Glutamatergic neuron (in vitro differentiated cells): Measurements from ENCODE around the gene MALT1. TPM values are rescaled to one million over a fixed set of nuclear protein-coding genes. Genes with fewer than 3 reads are reported as not detected.

Source experiments
- DNase-seq: peaks from one replicate; pipeline ENCODE4 v3.0.0; 2022
- H3K27ac Mint-ChIP-seq: one replicate; pipeline ENCODE4 v1.8.0; 2020; ENCODE audit warnings: mild to moderate bottlenecking, mixed read lengths, inconsistent platforms; ENCODE audit not compliant: unreplicated experiment
- H3K27me3 Mint-ChIP-seq: one replicate; pipeline ENCODE4 v1.8.0; 2020; ENCODE audit warnings: mild to moderate bottlenecking, moderate library complexity, mixed read lengths, inconsistent platforms; ENCODE audit not compliant: unreplicated experiment
- H3K36me3 Mint-ChIP-seq: one replicate; pipeline ENCODE4 v1.8.0; 2020; ENCODE audit warnings: mild to moderate bottlenecking, mixed read lengths, inconsistent platforms; ENCODE audit not compliant: unreplicated experiment
- H3K4me1 Mint-ChIP-seq: one replicate; pipeline ENCODE4 v1.8.0; 2020; ENCODE audit warnings: mild to moderate bottlenecking, low read depth, mixed read lengths, inconsistent platforms; ENCODE audit not compliant: unreplicated experiment
- H3K4me3 Mint-ChIP-seq: one replicate; pipeline ENCODE4 v1.8.0; 2020; ENCODE audit warnings: mild to moderate bottlenecking, mixed read lengths, inconsistent platforms; ENCODE audit not compliant: unreplicated experiment
- H3K9me3 Mint-ChIP-seq: one replicate; pipeline ENCODE4 v1.8.0; 2020; ENCODE audit warnings: mild to moderate bottlenecking, moderate library complexity, mixed read lengths, inconsistent platforms; ENCODE audit not compliant: unreplicated experiment
- total RNA-seq: library from RNA; stranded (reverse); fragmentation: NEBNext Ultra II Directional; extraction: Animal tissue kit (Norgen Biotek cat#: 25700); gene quantifications from one replicate; pipeline ENCODE4 v1.2.1, GENCODE V29; 2021; ENCODE audit not compliant: unreplicated experiment
- TF ChIP-seq, protein P1 (sequence below): fragments of 200-600 bp; sonication (generic); IDR thresholded peaks from one replicate; pipeline ENCODE4 v1.5.0; 2021; ENCODE audit not compliant: partially characterized antibody, unreplicated experiment

MALT1 gene
- total RNA-seq, 1 donor from 2014 or later = 8.5 TPM

DNA sequence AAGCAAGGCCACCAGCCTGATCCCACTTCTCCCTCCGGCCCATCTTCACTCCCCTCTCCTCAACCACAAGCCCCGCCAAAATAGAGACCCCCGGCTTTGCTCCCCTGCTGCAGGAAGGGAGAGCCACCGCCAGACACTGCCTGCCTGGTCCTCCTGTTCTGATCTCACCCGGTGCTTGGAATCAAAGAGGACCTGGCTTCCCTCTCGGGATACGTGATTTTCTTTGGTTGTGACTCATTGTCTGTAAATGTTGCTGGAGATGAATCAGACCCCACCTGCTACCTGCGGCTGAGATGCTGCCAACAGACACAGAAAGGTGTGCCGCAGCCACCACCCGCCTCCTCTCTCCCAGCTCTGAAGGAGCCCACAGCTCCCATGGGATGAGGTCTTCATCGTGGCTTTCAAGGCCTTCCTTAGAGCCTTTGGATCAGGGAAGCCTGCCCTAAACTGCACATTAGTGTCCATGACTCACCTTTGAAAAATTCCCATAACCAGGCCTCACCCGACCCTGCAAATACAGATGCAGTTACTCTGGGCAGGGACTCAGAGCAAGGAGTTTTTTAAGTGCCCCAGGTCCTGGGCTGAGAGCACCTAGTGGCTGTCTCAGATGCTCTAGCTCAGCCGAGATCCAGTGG is 114.0 kb downstream of the MALT1 start:
- no peaks in the 10 kb centered on the region for H3K36me3 Mint-ChIP-seq
- peak overlapping the region; percentile 17 for H3K4me3 Mint-ChIP-seq
- H3K27ac Mint-ChIP-seq = peak overlapping the region; percentile 7
- no peaks in the 10 kb centered on the region for H3K27me3 Mint-ChIP-seq
- H3K4me1 Mint-ChIP-seq = peaks cover 22% of the 10 kb centered on the region
- H3K9me3 Mint-ChIP-seq = peaks cover 5% of the 10 kb centered on the region
- no peak for DNase-seq
- TF ChIP-seq, protein P1, sequence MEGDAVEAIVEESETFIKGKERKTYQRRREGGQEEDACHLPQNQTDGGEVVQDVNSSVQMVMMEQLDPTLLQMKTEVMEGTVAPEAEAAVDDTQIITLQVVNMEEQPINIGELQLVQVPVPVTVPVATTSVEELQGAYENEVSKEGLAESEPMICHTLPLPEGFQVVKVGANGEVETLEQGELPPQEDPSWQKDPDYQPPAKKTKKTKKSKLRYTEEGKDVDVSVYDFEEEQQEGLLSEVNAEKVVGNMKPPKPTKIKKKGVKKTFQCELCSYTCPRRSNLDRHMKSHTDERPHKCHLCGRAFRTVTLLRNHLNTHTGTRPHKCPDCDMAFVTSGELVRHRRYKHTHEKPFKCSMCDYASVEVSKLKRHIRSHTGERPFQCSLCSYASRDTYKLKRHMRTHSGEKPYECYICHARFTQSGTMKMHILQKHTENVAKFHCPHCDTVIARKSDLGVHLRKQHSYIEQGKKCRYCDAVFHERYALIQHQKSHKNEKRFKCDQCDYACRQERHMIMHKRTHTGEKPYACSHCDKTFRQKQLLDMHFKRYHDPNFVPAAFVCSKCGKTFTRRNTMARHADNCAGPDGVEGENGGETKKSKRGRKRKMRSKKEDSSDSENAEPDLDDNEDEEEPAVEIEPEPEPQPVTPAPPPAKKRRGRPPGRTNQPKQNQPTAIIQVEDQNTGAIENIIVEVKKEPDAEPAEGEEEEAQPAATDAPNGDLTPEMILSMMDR = no peak

DNA sequence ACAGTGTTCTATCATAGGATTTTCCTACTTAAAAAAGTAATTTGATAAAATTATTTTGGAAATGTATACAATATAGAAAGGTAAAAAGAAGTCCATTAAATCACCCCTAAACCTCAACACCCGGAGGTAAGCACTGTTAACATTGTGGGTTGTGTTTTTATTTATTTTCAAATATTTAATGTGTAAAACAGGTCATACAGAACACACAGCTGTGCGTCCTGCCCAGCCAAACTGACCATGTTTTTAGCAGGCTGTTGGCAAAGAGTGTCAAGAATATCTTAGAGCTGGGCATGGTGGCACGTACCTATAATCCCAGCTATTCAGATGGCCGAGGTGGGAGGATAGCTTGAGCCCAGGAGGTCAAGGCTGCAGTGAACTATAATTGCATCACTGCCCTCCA is 114.6 kb downstream of the MALT1 start:
- no peaks in the 10 kb centered on the region for H3K27me3 Mint-ChIP-seq
- no peaks in the 10 kb centered on the region for H3K36me3 Mint-ChIP-seq
- H3K4me3 Mint-ChIP-seq = no peak overlapping the region
- no peak overlapping the region for H3K27ac Mint-ChIP-seq
- no peak for DNase-seq
- peaks cover 22% of the 10 kb centered on the region for H3K4me1 Mint-ChIP-seq
- TF ChIP-seq, protein P1 = no peak
- H3K9me3 Mint-ChIP-seq = peaks cover 5% of the 10 kb centered on the region

DNA sequence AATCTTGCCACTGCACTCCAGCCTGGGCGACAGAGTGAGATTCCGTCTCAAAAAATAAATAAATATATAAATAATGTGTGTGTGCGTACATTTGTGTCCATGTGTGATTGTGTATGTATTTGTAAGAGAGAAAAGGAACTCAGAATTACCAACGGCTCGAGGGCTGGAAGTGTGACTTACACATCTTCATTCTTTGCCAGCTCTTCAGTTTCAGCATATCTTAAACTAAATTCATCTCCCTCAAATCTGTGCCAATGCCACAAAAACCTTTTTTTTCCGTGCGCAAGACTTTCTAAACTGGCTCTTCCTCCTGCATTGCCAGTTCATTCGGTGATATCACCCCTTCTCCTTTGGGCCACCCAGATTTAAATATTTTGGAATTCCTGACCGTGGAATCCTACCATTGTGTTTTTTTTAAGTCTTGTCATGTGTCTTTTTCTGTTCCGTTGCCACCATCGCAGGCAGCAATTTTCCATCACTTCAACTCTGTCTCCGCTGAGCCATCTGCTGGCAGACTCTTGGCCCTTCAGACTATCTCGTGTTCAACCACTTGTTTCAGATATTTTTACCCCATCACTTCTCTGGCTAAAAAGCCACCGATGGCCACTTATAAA is 116.4 kb downstream of the MALT1 start:
- TF ChIP-seq, protein P1 = no peak
- Mint-ChIP-seq H3K36me3 (no peaks in the 10 kb centered on the region), H3K9me3 (peaks cover 5% of the 10 kb centered on the region), H3K27me3 (no peaks in the 10 kb centered on the region), H3K27ac (no peak overlapping the region), H3K4me1 (peaks cover 22% of the 10 kb centered on the region), H3K4me3 (no peak overlapping the region)
- DNase-seq = no peak

DNA sequence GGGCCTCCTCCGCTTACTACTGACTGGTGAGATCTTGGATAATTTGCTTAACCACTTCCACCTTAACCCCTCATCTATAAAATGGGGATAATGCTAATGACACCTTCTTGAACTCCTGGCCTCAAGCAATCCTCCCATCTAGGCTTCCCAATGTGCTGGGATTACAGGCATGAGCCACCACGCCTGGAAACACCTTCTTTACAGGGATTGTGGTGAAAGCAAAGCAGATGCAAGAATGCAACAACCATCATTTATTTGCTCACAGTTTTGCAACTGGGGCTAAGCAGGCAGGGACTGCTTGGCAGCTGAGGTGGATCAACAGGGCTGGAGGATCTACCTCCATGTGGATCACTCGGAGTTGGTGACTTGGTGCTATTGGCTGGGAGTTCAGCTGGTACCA is 117.2 kb downstream of the MALT1 start:
- Mint-ChIP-seq H3K36me3 (no peaks in the 10 kb centered on the region), H3K27me3 (no peaks in the 10 kb centered on the region), H3K27ac (no peak overlapping the region), H3K4me1 (peaks cover 22% of the 10 kb centered on the region), H3K9me3 (peaks cover 3% of the 10 kb centered on the region), H3K4me3 (no peak overlapping the region)
- DNase-seq = no peak
- TF ChIP-seq, protein P1 = no peak

DNA sequence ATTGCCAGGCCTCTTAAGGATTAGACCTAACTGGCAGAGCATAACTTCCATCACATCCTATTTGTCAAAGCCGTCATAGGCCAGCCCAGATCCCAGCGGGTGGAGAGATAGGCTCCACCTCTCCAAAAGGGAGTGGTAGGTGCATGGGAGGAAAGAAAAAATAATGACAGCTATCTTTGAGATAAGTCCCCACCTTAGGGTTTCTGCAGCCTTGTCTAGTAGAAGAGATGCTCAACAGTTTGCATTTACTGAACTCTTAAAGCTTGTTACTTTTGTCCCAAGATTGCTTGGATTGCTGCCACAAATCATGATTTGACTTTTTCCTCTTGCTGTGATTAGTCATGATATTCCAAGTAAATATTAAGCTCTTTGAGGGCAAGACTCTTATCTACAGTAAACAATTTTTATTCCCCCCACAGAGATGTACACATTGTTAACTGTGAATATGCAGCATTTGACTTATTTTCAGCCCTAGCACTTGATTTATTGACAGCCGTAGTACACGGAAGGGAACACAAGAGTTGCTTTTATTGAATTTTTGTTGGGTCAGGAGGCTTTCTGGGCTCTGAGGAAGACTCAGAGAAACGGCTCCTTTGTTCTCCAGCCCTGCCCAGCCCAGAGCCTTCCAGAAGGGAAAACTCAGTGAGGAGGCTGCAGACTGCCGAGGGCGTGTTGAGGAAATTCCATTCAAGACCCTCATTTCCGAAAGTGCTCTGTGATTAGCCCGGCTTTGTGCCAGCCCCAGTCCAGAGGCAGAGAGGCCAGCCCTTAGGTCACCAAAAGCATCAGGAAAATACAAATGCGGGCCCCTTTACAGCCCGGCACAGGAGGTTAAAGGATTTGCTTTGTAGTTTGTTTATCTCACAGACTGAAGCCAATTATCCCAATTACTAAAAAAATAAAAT is 118.0 kb downstream of the MALT1 start:
- no peak overlapping the region for H3K4me3 Mint-ChIP-seq
- peaks cover 4% of the 10 kb centered on the region for H3K9me3 Mint-ChIP-seq
- no peaks in the 10 kb centered on the region for H3K36me3 Mint-ChIP-seq
- DNase-seq = no peak
- H3K27ac Mint-ChIP-seq = no peak overlapping the region
- no peaks in the 10 kb centered on the region for H3K27me3 Mint-ChIP-seq
- H3K4me1 Mint-ChIP-seq = peaks cover 20% of the 10 kb centered on the region
- TF ChIP-seq, protein P1 = no peak
